MM.1S (cell line): ENCODE results near the gene TLR4.

Experiments used
- DNase-seq: peaks from one replicate; pipeline ENCODE4 v3.0.0-alpha.2; 2015
- H2AFZ ChIP-seq: fragments of 300-600 bp; sonication (generic); 2 replicates; pipeline ENCODE4 v1.6.0; 2016; ENCODE audit warnings: antibody characterized with exemption, low read length
- H3F3A ChIP-seq: fragments of 300-600 bp; sonication (generic); 2 replicates; pipeline ENCODE4 v1.6.1; 2016; ENCODE audit warnings: mild to moderate bottlenecking, antibody characterized with exemption, low read length, moderate library complexity, mixed read lengths; ENCODE audit not compliant: insufficient read depth
- H3K27ac ChIP-seq: fragments of 300-600 bp; sonication (generic); 2 replicates; pipeline ENCODE4 v1.5.1; 2016; ENCODE audit warnings: mild to moderate bottlenecking, low read length
- H3K27me3 ChIP-seq: fragments of 300-600 bp; sonication (generic); replicated peaks from 2 replicates; pipeline ENCODE4 v1.6.0; 2016; ENCODE audit warnings: low read length; ENCODE audit not compliant: insufficient read depth
- H3K36me3 ChIP-seq: fragments of 300-600 bp; sonication (generic); replicated peaks from 2 replicates; pipeline ENCODE4 v1.6.1; 2016; ENCODE audit warnings: mild to moderate bottlenecking, low read length, mixed read lengths; ENCODE audit not compliant: insufficient read depth
- H3K4me1 ChIP-seq: fragments of 300-600 bp; sonication (generic); 2 replicates; pipeline ENCODE4 v1.6.1; 2016; ENCODE audit warnings: low read length, mixed read lengths
- H3K4me2 ChIP-seq: fragments of 300-600 bp; sonication (generic); 2 replicates; pipeline ENCODE4 v1.6.0; 2016; ENCODE audit warnings: low read depth, low read length
- H3K4me3 ChIP-seq: fragments of 300-600 bp; sonication (generic); 2 replicates; pipeline ENCODE4 v1.5.1; 2016; ENCODE audit warnings: low read length, mixed read lengths
- H3K79me2 ChIP-seq: fragments of 300-600 bp; sonication (generic); 2 replicates; pipeline ENCODE4 v1.6.1; 2016; ENCODE audit warnings: mixed run types, low read length, mixed read lengths
- H3K9ac ChIP-seq: fragments of 300-600 bp; sonication (generic); 2 replicates; pipeline ENCODE4 v1.6.1; 2016; ENCODE audit warnings: low read length, mixed read lengths
- H3K9me2 ChIP-seq: fragments of 300-600 bp; sonication (generic); replicated peaks from 2 replicates; pipeline ENCODE4 v1.6.1; 2016; ENCODE audit warnings: mild to moderate bottlenecking, low read length, mixed read lengths; ENCODE audit not compliant: insufficient read depth
- H3K9me3 ChIP-seq: fragments of 300-600 bp; sonication (generic); replicated peaks from 2 replicates; pipeline ENCODE4 v1.6.1; 2016; ENCODE audit warnings: mild to moderate bottlenecking, low read length, mixed read lengths; ENCODE audit not compliant: insufficient read depth
- H4K20me1 ChIP-seq: fragments of 300-600 bp; sonication (generic); 2 replicates; pipeline ENCODE4 v1.6.1; 2016; ENCODE audit warnings: mild to moderate bottlenecking, low read length, moderate library complexity, mixed read lengths; ENCODE audit not compliant: insufficient read depth
- EZH2 ChIP-seq: fragments of 300-600 bp; sonication (generic); optimal IDR thresholded peaks from 2 replicates; pipeline ENCODE3; 2017; ENCODE audit warnings: low read depth, mild to moderate bottlenecking, antibody characterized with exemption, low read length, mixed read lengths
- EZH2phosphoT487 ChIP-seq: fragments of 300-600 bp; sonication (generic); IDR thresholded peaks from 2 replicates; pipeline ENCODE4 v1.6.1; 2018; ENCODE audit warnings: antibody characterized with exemption, low read length
- TF ChIP-seq, protein P1 (sequence below): fragments of 300-600 bp; sonication (generic); IDR thresholded peaks from 2 replicates; pipeline ENCODE4 v1.5.1; 2016; ENCODE audit warnings: antibody characterized with exemption, low read length, mixed read lengths

The TLR4 gene

DNA sequence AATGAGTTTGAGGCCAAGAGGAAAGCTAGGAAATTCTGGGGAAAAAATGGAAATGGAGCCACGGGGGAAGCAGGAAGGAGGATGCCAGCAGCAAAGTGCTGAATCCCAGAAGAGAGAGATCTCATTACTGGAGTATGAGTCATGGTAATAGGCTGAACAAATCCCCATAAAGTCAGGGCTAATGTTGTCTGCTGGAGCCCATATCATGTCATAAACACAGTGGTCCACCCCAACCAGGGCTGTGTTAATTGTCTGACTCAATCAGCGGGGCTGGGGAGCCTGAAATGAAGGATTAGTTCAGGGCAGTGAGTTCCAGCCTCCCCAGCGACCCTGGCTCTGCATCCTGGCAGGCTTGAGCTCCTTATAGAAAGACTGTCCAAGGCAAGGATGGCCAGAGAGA lies 68.8 kb downstream of the TLR4 start:
- H3K9me2 ChIP-seq = no peaks in the 10 kb centered on the region
- H3K27me3 ChIP-seq = no peaks in the 10 kb centered on the region
- TF ChIP-seq, protein P1, sequence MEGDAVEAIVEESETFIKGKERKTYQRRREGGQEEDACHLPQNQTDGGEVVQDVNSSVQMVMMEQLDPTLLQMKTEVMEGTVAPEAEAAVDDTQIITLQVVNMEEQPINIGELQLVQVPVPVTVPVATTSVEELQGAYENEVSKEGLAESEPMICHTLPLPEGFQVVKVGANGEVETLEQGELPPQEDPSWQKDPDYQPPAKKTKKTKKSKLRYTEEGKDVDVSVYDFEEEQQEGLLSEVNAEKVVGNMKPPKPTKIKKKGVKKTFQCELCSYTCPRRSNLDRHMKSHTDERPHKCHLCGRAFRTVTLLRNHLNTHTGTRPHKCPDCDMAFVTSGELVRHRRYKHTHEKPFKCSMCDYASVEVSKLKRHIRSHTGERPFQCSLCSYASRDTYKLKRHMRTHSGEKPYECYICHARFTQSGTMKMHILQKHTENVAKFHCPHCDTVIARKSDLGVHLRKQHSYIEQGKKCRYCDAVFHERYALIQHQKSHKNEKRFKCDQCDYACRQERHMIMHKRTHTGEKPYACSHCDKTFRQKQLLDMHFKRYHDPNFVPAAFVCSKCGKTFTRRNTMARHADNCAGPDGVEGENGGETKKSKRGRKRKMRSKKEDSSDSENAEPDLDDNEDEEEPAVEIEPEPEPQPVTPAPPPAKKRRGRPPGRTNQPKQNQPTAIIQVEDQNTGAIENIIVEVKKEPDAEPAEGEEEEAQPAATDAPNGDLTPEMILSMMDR = no peak
- TF ChIP-seq EZH2phosphoT487 (no peak), EZH2 (no peak)
- H3K79me2 ChIP-seq = no peaks in the 10 kb centered on the region
- DNase-seq = no peak
- H3K4me2 ChIP-seq = no peak overlapping the region
- H3K9ac ChIP-seq = no peak overlapping the region
- no peak overlapping the region for H3K4me3 ChIP-seq
- H3K27ac ChIP-seq = no peak overlapping the region
- H4K20me1 ChIP-seq = no peaks in the 10 kb centered on the region
- H3K36me3 ChIP-seq = no peaks in the 10 kb centered on the region
- H3K9me3 ChIP-seq = no peaks in the 10 kb centered on the region
- H3F3A ChIP-seq = peaks cover 3% of the 10 kb centered on the region
- H2AFZ ChIP-seq = no peak overlapping the region
- peaks cover 15% of the 10 kb centered on the region for H3K4me1 ChIP-seq
